Right lung (tissue), 5 donors: ENCODE results near the gene DNAJB9. TPM values are rescaled to one million over a fixed set of nuclear protein-coding genes. Genes with fewer than 3 reads are reported as not detected.

Experiments used
- DNase-seq, 2 donors: peaks; one replicate each; pipeline ENCODE4 v3.0.0-alpha.2; 2013
- polyA plus RNA-seq, 5 donors: library from polyadenylated mRNA; unstranded; fragments of 120-200 nt; gene quantifications; one replicate each; pipeline versions ENCODE4 v1.2.1 to v1.2.3, GENCODE V29; 2013; ENCODE audit warnings: inconsistent platforms in 1 of 5, low replicate concordance in 1 of 5; ENCODE audit not compliant: insufficient read length in 5 of 5, insufficient read depth in 1 of 5

The DNAJB9 gene
- polyA plus RNA-seq, 5 donors: 32.0 to 39.0 (median 35.1) TPM

DNA sequence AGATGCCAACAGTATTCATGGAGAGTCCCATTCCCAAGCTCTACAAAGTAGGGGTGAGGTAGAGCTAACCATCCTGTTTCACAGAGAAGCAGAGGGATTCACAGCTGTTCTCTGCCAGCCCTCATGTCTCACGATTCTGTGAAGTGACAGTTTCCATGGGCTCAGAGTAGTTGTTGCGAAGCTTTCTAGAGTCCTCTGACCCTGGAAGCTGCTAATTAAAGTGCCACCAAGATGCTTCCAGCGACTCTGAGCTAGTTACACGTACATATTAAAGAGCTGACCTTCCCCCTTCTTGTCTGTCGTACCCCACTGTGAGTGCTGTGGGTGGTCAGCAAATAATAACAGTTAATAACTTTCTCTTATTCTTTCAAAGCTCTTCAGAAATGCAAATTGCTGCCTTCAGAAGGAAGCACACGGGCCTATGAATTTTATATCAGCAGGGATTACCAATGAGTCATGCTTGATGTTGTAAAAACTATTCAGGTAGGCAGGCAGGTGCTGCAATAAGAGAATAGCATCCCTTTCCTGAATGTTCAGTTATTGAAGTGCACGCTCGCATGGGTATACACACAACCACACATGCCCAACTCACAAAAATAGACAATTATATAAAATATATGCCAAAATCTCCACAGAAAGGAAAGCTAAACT is 34.1 kb downstream of the DNAJB9 start:
- DNase-seq: no peak

DNA sequence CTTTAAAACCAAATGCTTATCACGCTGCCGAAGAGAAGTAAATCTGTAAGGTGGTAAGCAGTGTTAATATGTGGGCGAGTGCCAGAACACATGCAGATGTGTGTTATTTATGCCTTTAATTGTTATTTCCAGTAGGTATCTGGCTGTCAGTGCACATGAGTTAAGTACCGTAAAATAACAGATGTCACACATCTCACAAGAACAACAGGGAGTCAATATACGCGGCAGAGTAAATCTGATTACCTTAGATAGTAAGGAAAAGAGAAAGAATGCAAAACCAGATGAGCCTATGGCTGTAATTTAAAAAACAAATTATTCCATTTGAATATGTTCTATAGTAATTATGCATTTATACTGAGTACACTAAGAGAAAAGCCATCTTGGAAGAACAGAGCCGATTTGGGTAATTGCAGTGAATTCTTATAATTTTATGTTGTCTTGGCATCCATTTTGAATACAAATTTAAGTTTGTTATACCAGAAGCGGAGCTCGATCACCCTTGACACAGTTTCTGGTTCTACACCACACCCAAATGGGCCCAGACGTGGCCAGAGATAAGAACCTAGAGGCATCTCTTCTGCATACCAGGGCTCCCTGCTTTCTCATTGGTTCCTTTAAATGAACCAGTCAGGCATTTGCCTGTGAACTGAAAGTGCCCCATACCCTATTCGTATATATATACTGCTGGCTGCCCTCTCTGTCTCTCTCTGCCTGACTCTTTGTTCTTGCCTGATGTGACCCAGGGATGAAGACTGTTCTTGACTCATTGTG is 34.8 kb downstream of the DNAJB9 start:
- DNase-seq: no peak

DNA sequence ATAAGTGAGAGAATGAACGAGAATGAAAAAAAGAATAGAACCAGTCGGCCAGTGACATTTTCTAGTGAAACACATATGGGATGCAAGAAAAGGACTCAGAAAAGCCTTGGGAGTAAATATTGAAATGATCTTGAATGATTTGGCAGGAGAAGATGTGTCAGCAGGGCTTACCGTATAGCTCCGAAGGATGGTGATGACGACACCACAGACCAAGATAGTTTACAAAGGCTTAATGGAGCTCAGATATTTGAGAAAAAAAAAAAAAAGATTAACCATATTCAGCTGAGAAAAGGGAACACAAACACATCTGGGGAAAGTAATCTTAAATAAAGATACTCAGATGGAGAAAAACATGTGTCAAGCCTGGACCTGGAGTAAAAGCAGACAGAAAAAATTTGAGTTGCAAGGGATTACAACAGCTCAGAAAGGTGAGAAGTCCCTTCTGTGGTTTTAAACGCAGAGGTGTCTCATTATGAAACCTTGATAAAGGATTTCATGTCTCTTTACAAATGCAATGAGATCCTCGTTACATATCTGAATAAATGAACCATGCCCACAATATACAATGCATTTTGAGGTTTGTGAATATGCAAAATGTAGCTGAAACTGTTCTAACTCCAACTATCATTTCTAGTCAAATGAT is 36.0 kb downstream of the DNAJB9 start:
- no peak for DNase-seq

DNA sequence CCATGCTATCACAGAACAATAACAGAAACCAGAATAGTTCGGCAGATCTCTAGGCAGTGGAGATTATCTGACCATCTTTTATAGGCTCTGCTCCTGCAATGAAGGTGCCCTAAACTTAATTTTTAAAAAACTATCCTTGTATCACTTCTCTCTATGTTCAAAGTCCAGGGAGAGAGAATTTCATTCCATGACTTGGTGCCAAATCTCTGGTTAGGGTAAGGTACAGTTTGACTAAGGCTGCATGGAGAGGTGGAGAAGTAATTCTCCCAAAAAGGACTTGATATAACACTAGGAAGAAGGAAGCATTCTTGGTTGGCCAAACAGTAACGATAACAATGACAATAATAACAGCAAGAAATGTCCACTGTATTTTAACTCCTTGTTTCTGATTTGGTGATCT is 40.0 kb downstream of the DNAJB9 start:
- no peak for DNase-seq

- no peak for DNase-seq
Observed at GRCh38 chr7:108611268-108611667, 41.6 kb downstream of the DNAJB9 start.

DNA sequence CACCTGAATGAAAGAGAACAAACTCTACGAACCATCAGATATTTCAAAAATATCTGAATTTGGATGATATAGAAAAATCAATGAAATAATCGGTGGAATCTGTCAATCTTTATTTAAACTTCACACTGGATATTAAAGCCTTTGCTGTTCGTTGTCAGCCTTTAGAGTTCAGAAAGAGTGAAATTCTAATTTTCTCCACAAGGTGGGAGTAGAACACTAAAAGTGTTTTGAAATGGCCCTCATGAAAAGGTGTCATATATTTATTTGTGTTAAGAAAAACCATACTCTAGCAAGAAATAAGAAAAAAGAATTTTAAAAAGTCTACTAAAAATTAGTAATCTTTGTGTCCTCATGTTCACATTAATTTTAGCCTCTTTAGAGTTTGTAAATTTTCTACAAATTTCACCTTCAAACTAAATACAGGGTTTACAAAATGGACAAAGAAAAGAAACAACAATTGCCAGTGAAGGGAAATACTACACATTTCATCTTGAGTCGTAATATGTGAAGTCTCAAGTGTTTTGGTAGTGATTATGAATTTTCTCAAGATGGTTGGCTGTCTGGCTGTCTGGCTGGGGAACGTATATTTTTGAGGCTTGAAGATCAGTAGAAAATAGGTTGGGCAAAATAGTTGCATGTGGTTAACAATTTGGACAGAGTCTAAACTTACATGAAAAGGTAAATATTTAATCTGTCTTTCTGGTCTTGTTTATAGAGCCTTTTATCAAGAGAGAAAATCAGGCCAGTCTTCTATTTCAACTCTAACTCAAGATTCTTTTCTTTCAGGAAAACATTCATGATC is 43.7 kb downstream of the DNAJB9 start:
- DNase-seq: peak in 1 of 2 donors; percentile 38

DNA sequence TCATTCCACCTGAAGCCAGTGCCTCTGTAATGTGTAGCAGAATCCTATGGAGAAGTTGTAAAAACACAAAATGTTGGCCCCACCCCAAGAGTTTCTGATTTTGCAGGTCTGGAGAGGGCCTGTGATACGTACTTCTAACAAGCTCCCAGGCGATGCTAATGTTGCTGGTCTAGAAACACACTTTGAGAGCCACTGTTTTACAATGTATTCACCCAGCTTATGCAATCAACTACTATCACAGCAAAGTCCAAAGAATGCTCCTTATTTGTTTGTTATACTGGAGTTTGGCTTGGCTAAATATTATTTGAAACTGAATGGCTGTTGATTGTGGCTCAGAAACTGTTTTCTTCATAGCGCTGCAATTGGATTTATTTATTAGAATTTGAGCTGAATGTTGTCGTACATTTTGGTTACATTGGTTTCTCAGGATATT is 44.3 kb downstream of the DNAJB9 start:
- DNase-seq: peak in 1 of 2 donors; percentile 38

DNA sequence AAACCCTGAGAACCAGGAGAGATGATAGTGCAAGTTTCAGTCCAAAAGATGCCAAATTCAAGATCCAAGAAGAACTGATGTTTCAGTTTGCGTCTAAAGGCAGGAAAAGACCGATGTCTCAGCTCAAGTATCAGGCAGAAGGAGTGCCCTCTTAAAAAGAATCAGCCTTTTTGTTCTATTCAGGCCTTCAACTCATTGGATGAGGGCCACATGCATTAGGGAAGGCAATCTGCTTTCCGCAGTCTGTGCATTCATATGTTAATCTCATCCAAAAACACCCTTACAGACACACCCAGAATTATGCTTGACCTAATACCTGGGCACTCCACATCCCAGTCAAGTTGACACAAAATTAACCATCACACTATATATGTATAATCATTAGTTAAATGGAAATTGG is 45.2 kb downstream of the DNAJB9 start:
- no peak for DNase-seq

- no peak for DNase-seq
Observed at GRCh38 chr7:108618056-108618455, 48.4 kb downstream of the DNAJB9 start.

DNA sequence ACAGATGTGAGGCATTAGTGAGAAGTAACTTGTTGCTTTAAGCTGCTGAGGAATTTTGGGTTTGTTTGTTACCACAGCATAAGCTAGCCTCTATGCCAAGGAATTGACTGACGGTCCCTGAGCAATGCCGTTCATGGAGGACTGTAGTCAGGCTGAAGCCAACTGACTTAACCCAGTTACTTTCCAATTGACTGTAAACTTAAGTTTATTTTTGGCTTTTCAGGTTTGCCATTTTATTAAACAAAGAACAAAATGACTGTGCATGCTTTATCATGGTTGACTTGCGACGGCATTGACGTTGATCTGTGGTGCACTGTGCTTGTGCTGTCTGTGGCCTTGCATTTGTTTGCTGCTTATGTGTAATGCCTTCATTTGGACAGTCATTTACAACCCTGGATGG is 53.5 kb downstream of the DNAJB9 start:
- DNase-seq: no peak

Other genes starting within 250 kb of the DNAJB9 start
- gene NRCAM, start 113.4 kb upstream of the DNAJB9 start, polyA plus RNA-seq: 10 to 100 TPM; 12.3 to 34.9 (median 15.9) TPM
- 10 to 100 TPM; 26.6 to 39.7 (median 35.0) TPM for gene PNPLA8, start 43.7 kb upstream of the DNAJB9 start, polyA plus RNA-seq
- gene THAP5, start 168 bp upstream of the DNAJB9 start, polyA plus RNA-seq: 10 to 100 TPM; 25.8 to 44.2 (median 33.1) TPM